GM12875 (cell line): Measurements from ENCODE around the gene IKZF4.

Experiments
- H3K4me3 ChIP-seq: one replicate; pipeline ENCODE4 v1.5.1; 2011; ENCODE audit warnings: low read depth, low read length, control low read depth
- TF ChIP-seq, protein P1 (sequence below): IDR thresholded peaks from 2 replicates; pipeline ENCODE4 v1.5.1; 2011; ENCODE audit warnings: low read depth, mild to moderate bottlenecking, control low read depth, inconsistent platforms, low read length, moderate library complexity, borderline replicate concordance; ENCODE audit not compliant: insufficient read depth

Gene IKZF4

DNA sequence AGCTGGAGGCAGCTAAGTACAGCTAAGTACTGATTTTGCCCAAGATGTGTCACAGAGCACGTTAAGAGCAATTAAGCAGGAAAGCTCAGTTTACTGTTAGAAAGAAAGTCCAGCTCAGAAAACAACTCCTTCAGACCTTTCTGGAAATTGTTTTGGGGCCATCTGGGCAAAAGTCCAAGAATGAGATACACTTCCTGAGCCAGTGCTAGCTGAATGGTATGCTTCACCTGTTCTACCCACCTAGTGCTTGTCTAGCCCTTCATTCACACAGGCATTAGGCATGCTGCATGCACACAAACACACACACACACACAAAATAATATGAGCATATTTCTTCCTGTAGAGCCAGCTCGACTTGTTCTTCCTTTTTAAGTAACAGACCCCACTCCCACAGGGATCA, 6.6 kb upstream of the IKZF4 start:
- TF ChIP-seq, protein P1, sequence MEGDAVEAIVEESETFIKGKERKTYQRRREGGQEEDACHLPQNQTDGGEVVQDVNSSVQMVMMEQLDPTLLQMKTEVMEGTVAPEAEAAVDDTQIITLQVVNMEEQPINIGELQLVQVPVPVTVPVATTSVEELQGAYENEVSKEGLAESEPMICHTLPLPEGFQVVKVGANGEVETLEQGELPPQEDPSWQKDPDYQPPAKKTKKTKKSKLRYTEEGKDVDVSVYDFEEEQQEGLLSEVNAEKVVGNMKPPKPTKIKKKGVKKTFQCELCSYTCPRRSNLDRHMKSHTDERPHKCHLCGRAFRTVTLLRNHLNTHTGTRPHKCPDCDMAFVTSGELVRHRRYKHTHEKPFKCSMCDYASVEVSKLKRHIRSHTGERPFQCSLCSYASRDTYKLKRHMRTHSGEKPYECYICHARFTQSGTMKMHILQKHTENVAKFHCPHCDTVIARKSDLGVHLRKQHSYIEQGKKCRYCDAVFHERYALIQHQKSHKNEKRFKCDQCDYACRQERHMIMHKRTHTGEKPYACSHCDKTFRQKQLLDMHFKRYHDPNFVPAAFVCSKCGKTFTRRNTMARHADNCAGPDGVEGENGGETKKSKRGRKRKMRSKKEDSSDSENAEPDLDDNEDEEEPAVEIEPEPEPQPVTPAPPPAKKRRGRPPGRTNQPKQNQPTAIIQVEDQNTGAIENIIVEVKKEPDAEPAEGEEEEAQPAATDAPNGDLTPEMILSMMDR = no peak

DNA sequence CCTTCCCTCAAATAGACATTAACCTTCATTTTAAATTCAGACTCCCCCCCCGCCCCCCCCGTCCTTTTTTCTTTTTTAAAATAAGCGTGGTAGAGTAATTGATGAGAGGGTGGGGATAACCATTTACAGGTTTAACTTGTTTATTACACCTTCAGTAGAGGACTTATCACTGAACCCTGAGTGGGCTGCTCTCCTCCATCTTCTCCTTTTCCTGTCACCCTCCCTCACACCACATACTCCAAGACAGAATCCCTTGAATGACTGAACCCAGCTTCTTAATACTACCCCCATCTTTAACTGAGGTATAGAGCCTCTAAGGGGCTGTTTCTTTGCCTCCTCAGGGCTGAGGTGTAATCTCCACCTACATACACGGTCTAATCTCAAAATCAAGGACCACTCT, 3.7 kb upstream of the IKZF4 start:
- no peak overlapping the region for H3K4me3 ChIP-seq

More for the DNA sequence above, 6.6 kb upstream of the IKZF4 start:
- no peak overlapping the region for H3K4me3 ChIP-seq

GRCh38 chr12:56018356-56018755, 2.5 kb upstream of the IKZF4 start:
- H3K4me3 ChIP-seq = no peak overlapping the region
- TF ChIP-seq, protein P1 = no peak

More for the DNA sequence above, 3.7 kb upstream of the IKZF4 start:
- TF ChIP-seq, protein P1 = no peak

DNA sequence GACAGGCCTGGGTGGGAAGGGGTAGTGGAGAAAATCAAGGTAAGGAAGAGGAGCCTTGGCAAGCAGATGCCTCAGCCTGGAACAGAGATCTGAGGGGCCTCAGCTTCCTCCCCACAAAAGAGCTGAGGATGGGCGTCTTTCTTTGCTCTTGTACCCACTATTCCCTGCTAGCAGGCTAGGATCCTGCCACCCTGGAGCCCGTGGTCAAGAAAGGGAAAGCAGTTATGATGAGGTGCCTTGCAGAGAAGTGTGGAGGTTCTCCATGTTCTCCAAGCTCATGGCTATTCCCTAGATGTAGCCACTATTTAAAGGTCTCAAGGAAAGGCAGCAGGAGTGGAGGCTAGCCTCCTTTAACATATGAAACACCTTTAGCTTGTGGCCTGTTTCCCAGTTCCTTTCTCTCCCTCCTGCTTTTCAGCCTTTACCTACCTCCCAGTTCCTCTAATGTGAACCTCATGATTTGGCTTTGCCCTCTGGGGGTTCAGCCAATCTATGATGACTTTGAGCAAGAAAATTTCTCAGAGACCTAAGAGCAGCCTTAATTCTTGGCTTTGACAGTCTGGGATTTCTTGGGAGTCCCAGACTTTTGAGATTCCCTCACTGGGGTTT, 1.1 kb downstream of the IKZF4 start:
- TF ChIP-seq, protein P1 = no peak
- no peak overlapping the region for H3K4me3 ChIP-seq

DNA sequence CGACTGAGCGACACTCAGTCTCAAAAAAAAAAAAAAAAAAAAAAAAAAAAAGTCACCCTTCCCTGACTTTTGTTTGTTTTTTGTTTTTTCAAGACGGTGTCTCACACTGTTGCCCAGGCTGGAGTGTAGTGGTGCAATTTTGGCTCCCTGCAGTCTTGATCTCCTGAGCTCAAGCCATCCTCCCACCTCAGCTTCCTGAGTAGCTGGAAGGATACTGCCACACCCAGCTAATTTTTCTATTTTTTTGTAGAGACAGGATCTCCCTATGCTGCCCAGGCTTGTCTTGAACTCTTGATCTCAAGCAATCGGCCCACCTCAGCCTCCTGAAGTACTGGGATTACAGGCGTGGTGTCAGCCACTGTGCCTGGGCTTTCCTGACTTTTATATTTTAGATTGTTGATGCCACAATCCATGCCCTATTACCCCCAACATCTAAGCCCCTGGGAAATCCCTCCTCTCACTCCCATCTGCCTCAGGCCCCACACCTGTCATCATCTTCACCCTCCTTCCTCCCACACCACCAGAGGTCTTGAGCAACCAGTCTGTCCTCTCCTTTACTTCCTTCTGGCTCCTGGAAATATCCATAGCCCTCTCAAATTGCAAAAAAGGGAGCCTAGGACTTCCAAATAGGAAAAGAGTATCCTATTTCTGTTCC, 7.8 kb downstream of the IKZF4 start:
- TF ChIP-seq, protein P1 = no peak

DNA sequence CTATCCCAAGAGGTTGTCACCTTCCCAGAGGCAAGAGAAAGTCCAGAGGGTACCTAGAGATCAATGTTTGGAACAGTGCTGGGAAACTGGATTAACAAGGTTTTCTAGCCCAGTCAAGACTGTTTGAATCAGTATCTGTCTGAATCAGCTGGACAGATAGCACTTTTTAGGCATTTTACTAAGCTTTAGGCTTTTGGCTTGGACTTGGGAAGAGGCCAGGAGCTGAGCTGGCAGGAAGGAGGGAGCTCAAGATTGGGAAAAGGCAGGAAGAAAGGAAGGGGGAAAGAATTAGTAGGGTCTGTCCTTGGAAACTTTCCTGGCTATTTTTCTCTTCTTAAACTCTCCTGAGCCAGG, 8.3 kb downstream of the IKZF4 start:
- H3K4me3 ChIP-seq = no peak overlapping the region
- TF ChIP-seq, protein P1 = no peak

More for the DNA sequence above, 7.8 kb downstream of the IKZF4 start:
- no peak overlapping the region for H3K4me3 ChIP-seq

DNA sequence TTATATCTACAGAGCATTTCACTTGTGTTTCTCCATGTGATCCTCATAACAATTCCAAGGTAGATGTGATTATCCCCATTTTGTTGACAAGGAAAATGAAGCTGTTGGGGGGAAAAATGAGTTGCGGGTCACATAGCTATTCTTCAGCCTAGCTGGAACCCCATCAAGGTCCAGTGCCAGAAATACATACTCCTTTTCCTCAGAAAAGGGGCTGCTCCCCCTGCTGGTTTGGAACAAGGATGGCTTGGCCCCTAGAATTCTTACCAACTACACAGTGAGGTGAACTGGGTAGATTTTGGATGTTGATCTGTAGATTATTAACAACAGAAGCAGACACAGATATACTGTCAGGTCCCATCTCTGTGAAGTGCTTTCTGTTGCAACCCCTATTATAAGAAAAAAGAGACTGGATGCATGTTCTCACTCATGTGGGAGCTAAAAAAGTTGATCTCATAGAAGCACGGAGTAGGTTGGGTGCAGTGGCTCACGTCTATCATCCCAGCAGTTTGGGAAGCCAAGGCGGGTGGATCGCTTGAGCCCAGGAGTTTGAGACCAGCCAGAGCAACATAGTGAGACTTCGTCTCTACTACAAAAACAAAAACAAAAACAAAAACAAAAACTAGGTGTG, 8.9 kb downstream of the IKZF4 start:
- H3K4me3 ChIP-seq = no peak overlapping the region

More for the DNA sequence above, 8.9 kb downstream of the IKZF4 start:
- TF ChIP-seq, protein P1 = peak; percentile 67; the same call in 1 of the 2 replicates
